Skeletal muscle tissue (tissue), 4 donors: ENCODE results near the gene PLCL2. TPM values are rescaled to one million over a fixed set of nuclear protein-coding genes. Genes with fewer than 3 reads are reported as not detected.

Experiments used
- H3K27ac ChIP-seq: one replicate; pipeline ENCODE4 v1.7.0; 2013; ENCODE audit warnings: mild to moderate bottlenecking, low read depth, low read length, inconsistent platforms
- H3K27me3 ChIP-seq, 3 donors: one replicate each; pipeline ENCODE4 v1.7.0; 2013; ENCODE audit warnings: low read length in 3 of 3; ENCODE audit not compliant: control insufficient read depth in 3 of 3, insufficient read depth in 3 of 3
- H3K36me3 ChIP-seq, 3 donors: one replicate each; pipeline ENCODE4 v1.7.0; 2013; ENCODE audit warnings: low read length in 3 of 3; ENCODE audit not compliant: control insufficient read depth in 3 of 3, insufficient read depth in 3 of 3
- H3K4me1 ChIP-seq, 3 donors: one replicate each; pipeline ENCODE4 v1.7.0; 2013; ENCODE audit warnings: low read length in 3 of 3, mild to moderate bottlenecking in 3 of 3; ENCODE audit not compliant: control insufficient read depth in 3 of 3, insufficient read depth in 3 of 3
- H3K4me3 ChIP-seq, 3 donors: one replicate each; pipeline ENCODE4 v1.7.0; 2013; ENCODE audit warnings: low read length in 3 of 3
- H3K9ac ChIP-seq, 3 donors: one replicate each; pipeline ENCODE4 v1.7.0; 2013; ENCODE audit warnings: low read length in 3 of 3, mild to moderate bottlenecking in 3 of 3, moderate library complexity in 2 of 3, low read depth in 1 of 3
- H3K9me3 ChIP-seq, 3 donors: one replicate each; pipeline ENCODE4 v1.7.0; 2013; ENCODE audit warnings: low read length in 3 of 3; ENCODE audit not compliant: control insufficient read depth in 3 of 3
- total RNA-seq: library from RNA; depleted of rRNA; stranded (reverse); fragments of >200 nt; gene quantifications from one replicate; pipeline ENCODE4 v1.2.3, GENCODE V29; 2014
- donor health status: Osteomylitis.

PLCL2 gene
- total RNA-seq, 1 donor from 2014 or later, result 83.5 TPM

DNA sequence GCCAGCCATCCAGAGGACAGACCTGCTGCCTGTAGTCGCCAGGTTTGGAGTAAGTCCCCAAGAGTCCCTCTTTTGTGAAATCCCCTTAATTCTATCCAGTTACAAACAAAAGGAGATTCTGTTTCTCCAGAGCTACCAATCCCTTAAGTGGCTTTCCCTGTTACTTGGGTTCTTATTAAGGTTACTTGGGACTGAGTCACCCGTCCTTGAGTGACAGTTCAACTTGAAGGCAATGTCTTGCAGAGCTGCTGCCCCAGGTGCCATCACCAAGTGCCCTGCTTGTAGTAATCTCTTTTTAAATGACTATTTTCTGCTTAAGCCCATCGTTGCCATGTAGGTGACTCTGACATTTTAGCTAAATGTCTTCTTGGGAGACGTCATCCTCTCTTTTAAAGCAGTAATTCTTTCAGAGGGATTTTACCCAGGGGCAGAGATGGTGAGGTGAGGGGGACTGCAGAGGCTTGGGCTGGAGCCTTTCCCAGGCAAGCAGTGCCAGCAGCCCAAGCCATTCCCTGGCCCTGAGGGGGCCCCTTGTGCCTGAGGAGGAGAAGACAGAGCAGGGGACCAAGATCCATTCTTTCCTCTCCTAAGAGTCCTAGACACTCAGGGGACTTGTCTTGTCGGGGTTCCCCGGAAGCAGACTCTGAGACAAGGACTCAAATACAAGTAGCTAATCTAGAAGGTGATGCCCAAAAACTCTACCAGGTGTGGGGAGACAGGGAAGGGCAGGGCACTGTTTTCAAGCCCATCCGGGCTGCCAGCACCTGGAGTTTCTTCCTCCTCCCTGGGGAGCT lies 253.7 kb downstream of the PLCL2 start:
- H3K9me3 ChIP-seq, result peaks cover 0 to 5% (median 0%) of the 10 kb centered on the region in 3 donors
- H3K4me3 ChIP-seq, result no peak overlapping the region
- H3K27me3 ChIP-seq, result no peaks in the 10 kb centered on the region
- no peaks in the 10 kb centered on the region for H3K36me3 ChIP-seq
- H3K27ac ChIP-seq, result no peak overlapping the region
- H3K4me1 ChIP-seq, result peaks cover 20 to 34% (median 21%) of the 10 kb centered on the region in 3 donors
- no peak overlapping the region for H3K9ac ChIP-seq
